OCI-LY7 (cell line): ENCODE measurements around the gene IVL.

Experiments used
- CTCF ChIP-seq: fragments of 200-600 bp; sonication (generic); conservative IDR thresholded peaks from 2 replicates; pipeline ENCODE4 v1.5.1; 2014; ENCODE audit warnings: mild to moderate bottlenecking, antibody characterized with exemption, low read length, moderate library complexity, mixed read lengths
- EZH2phosphoT487 ChIP-seq: fragments of 200-600 bp; sonication (generic); IDR thresholded peaks from 2 replicates; pipeline ENCODE4 v1.6.1; 2018; ENCODE audit warnings: low read depth, borderline replicate concordance, mild to moderate bottlenecking, mixed run types, antibody characterized with exemption, low read length, moderate library complexity, mixed read lengths

- TF ChIP-seq CTCF, result no peak
- no peak for TF ChIP-seq EZH2phosphoT487
Measured at GRCh38 chr1:152960452-152961044, 52.2 kb downstream of the IVL start.
